Left lung (tissue), 10 donors: ENCODE measurements around the gene CTIF. TPM values are rescaled to one million over a fixed set of nuclear protein-coding genes. Genes with fewer than 3 reads are reported as not detected.

ENCODE experiments used
- ATAC-seq: fragments of 200-7000 bp; cut with Tn5 transposase; one replicate; pipeline ENCODE4 v1.9.1; 2020; ENCODE audit warnings: moderate library complexity
- DNase-seq, 4 donors: peaks; one replicate each; pipeline ENCODE4 v3.0.0-alpha.2; 2013 to 2020
- H3K27ac ChIP-seq, 2 donors: fragments of 200-600 bp; sonication (generic) in 1 of 2; one replicate each; pipeline versions ENCODE4 v1.5.0 to v1.8.0; 2020 to 2021
- H3K27me3 ChIP-seq, 2 donors: fragments of 200-600 bp; sonication (generic) in 1 of 2; one replicate each; pipeline versions ENCODE4 v1.5.0 to v1.8.0; 2020 to 2021
- H3K36me3 ChIP-seq, 2 donors: fragments of 200-600 bp; sonication (generic) in 1 of 2; one replicate each; pipeline versions ENCODE4 v1.5.0 to v1.8.0; 2020 to 2021
- H3K4me1 ChIP-seq, 2 donors: fragments of 200-600 bp; one replicate each; pipeline ENCODE4 v1.8.0; 2021
- H3K4me3 ChIP-seq, 2 donors: fragments of 200-600 bp; sonication (generic) in 1 of 2; one replicate each; pipeline versions ENCODE4 v1.5.0 to v1.8.0; 2020 to 2021; ENCODE audit warnings: mild to moderate bottlenecking in 1 of 2
- H3K9me3 ChIP-seq, 2 donors: fragments of 200-600 bp; sonication (generic) in 1 of 2; one replicate each; pipeline versions ENCODE4 v1.5.0 to v1.8.0; 2020 to 2021
- intact Hi-C, 2 donors: fragments of 100-400 bp; cut with DNase I; formaldehyde crosslinking; loops; one replicate each; pipeline versions ENCODE4 v1.11.2 to v1.14.2; 2022
- polyA plus RNA-seq, 6 donors: library from polyadenylated mRNA; unstranded; fragments of 120-200 nt; gene quantifications; one replicate each; pipeline ENCODE4 v1.2.1, GENCODE V29; 2013; ENCODE audit not compliant: insufficient read length in 6 of 6
- total RNA-seq, 2 donors: library from RNA; stranded (reverse); fragmentation: NEBNext Ultra II Directional; extraction: Animal tissue kit (Norgen Biotek cat#: 25700); gene quantifications; one replicate each; pipeline ENCODE4 v1.2.1, GENCODE V29; 2021
- TF ChIP-seq, protein P1 (sequence below), 2 donors: fragments of 200-600 bp; sonication (generic) in 1 of 2; IDR thresholded peaks; one replicate each; pipeline versions ENCODE4 v1.5.0 to v1.8.0; 2021; ENCODE audit warnings: antibody characterized with exemption in 2 of 2
- donor health status: DM: no; HTN: yes; CAD: no.
- donor health status: DM: no; HTN: no; CAD: no.

CTIF gene
- total and polyA plus RNA-seq, 8 donors = 24.9 to 46.1 (median 34.9) TPM

DNA sequence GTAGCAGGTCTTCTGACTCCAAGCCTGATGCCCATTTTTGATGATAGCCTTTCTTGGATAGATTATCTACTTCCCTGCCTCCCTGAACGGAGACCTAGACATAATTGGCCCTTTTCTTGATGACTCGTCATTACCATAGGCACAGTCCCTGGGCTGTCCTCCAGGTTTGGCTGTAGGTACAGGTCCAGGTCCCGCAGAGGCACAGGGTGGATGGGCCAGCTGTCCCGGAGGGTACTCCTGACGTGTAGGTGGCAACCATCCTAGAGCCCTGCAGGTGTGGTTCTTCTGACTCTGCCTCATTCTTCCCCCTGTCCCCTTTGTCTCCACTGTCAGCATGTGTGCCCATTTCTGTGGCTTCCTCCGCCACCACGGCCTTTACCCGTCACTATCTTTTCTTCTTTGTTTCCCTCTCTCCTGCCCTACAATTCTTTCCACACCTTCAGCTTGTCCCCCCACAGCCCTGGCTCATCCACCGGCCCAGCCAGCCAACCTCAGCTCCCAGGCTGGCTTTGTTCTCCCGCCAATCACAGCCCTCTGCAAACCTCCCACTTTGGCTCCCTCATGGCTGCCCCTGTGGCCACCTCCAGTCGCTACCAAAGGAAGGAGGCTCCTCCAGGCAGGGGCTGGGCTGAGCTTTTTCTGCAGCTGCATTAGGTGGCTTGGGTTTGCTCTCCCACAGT lies 309.1 kb downstream of the CTIF start:
- no peak for ATAC-seq
- H3K4me3 ChIP-seq = no peak overlapping the region
- intact Hi-C loops = no loop called here

DNA sequence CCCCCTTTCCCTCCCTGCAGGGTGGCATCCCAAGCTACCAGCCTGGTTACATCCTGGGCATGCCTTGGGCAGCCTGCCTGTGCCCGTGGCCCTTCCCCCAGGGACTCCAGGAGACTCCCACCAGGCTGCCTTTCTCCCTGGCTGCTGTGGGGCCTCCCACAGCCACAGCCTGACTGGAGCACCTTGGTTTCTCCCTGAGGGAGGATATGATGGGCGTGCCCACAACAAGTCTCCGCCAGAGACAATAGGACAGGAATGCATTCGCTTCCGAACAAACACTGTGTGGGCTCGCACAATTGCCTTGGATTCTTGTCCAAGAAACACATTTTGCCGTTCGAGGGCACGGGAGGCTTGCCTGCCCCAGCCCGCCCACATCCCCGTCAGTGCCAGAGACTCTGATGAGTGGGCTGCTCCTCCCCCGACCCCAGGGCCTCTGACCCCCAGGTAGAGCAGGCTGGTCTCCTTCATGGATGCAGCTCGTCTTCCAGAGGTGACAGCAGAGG lies 309.9 kb downstream of the CTIF start:
- Histone ChIP-seq H3K4me3 (no peak overlapping the region), H3K36me3 (no peaks in the 10 kb centered on the region), H3K9me3 (no peaks in the 10 kb centered on the region), H3K27me3 (no peaks in the 10 kb centered on the region), H3K4me1 (peaks cover 3 to 39% of the 10 kb centered on the region in 2 donors), H3K27ac (peak overlapping the region in 1 of 2 donors; percentile 38)
- intact Hi-C loops = no loop called here
- DNase-seq = no peak
- ATAC-seq = peak; percentile 11
- TF ChIP-seq, protein P1, sequence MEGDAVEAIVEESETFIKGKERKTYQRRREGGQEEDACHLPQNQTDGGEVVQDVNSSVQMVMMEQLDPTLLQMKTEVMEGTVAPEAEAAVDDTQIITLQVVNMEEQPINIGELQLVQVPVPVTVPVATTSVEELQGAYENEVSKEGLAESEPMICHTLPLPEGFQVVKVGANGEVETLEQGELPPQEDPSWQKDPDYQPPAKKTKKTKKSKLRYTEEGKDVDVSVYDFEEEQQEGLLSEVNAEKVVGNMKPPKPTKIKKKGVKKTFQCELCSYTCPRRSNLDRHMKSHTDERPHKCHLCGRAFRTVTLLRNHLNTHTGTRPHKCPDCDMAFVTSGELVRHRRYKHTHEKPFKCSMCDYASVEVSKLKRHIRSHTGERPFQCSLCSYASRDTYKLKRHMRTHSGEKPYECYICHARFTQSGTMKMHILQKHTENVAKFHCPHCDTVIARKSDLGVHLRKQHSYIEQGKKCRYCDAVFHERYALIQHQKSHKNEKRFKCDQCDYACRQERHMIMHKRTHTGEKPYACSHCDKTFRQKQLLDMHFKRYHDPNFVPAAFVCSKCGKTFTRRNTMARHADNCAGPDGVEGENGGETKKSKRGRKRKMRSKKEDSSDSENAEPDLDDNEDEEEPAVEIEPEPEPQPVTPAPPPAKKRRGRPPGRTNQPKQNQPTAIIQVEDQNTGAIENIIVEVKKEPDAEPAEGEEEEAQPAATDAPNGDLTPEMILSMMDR (IDR thresholded peaks at IDR 0.05) = no peak

More for the DNA sequence above, 309.1 kb downstream of the CTIF start:
- H3K27ac ChIP-seq = peak overlapping the region in 1 of 2 donors; percentile 38
- DNase-seq = no peak
- no peaks in the 10 kb centered on the region for H3K27me3 ChIP-seq
- no peaks in the 10 kb centered on the region for H3K9me3 ChIP-seq
- H3K36me3 ChIP-seq = no peaks in the 10 kb centered on the region
- TF ChIP-seq, protein P1 (IDR thresholded peaks at IDR 0.05) = no peak
- H3K4me1 ChIP-seq = peaks cover 3 to 47% of the 10 kb centered on the region in 2 donors

DNA sequence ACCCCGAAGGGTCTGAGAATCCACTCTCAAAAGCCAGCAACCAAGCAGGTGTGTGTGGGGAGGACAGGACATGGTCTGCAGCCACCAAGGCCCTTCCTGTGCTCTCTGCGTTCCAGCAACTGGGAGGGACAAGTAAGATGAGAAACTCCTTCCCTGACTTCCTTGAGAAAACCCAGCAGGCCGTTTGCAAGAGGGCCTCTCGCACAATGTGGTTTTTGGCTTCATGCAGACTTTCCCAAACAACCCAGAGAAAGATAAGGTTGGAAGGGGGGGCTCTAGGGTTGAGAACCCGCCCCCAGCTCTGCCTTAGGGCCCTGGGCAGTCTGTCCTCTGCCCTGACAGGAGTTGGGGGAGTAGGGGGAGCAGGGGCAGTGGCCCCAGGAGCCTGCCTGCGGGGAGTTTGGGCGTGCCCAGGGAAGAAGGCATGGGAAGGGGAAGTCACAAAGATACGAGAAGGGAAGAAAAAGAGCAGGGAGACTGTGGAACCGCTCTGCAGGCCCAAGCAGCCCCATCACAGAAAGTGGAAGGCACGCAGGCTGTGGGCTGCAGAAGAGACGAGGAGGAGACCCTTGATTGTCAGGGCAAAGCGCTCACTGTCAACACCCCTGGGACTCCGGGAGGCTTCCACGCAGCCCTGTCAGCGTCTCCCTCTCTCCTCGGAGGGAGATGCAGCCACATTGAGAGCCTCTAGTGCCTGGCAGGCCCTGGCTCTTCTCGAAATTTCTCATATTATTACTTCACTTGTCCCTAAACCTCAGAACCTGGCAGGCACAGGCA lies 312.2 kb downstream of the CTIF start:
- intact Hi-C loops = no loop called here
- peak in 1 of 4 donors; percentile 77 for DNase-seq
- peak; percentile 31 for ATAC-seq
- H3K27me3 ChIP-seq = no peaks in the 10 kb centered on the region
- H3K27ac ChIP-seq = peak overlapping the region; percentile 64 to 77
- no peaks in the 10 kb centered on the region for H3K36me3 ChIP-seq
- no peaks in the 10 kb centered on the region for H3K9me3 ChIP-seq
- peaks cover 3 to 36% of the 10 kb centered on the region in 2 donors for H3K4me1 ChIP-seq
- TF ChIP-seq, protein P1 (IDR thresholded peaks at IDR 0.05) = no peak
- no peak overlapping the region for H3K4me3 ChIP-seq

DNA sequence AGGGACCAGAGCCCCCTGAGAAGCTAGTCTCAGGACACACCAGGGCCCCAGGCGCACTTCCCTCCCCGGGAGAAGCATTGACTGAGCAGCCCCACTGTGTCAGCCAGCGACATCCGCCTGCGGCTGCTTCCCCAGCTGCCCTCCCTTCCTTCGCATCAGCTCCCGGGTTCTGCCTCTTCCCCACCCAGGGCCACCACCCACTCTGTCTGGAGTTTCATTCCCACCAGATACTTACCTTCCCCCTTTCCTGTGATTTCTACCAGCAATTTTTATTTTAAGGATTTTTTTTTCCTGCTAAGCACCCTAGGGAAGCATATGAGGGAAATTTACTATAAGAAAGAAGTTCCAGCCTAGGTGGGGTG lies 312.7 kb downstream of the CTIF start:
- DNase-seq = peak in 1 of 4 donors; percentile 78
- TF ChIP-seq, protein P1 (IDR thresholded peaks at IDR 0.05) = no peak
- intact Hi-C loops = no loop called here
- peak; percentile 64 for ATAC-seq
- H3K4me1 ChIP-seq = peaks cover 3 to 38% of the 10 kb centered on the region in 2 donors
- no peaks in the 10 kb centered on the region for H3K9me3 ChIP-seq
- H3K27ac ChIP-seq = peak overlapping the region; percentile 64 to 77
- no peaks in the 10 kb centered on the region for H3K27me3 ChIP-seq
- H3K4me3 ChIP-seq = no peak overlapping the region
- H3K36me3 ChIP-seq = no peaks in the 10 kb centered on the region

DNA sequence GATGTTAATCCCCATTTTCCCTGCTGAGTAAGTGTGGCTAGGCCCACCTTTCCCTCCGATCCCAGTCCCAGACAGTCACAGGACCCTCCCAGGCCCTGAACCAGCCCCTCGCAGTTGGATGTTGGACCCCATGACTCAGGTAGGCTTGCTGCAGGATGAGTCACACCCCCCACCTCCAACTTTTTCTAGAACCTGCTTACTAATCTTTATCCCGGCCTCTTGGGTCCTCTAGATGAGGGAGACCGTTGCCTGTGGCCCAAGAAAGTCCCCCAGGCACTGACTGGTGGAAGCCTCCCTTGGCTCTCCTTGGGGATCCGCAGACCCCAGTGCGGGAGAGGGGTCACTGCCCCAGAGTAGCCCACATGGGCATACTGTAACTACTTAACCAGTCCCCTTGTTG lies 313.5 kb downstream of the CTIF start:
- H3K4me3 ChIP-seq = no peak overlapping the region
- H3K27ac ChIP-seq = no peak overlapping the region
- intact Hi-C loops = no loop called here
- TF ChIP-seq, protein P1 (IDR thresholded peaks at IDR 0.05) = no peak
- ATAC-seq = no peak
- H3K9me3 ChIP-seq = no peaks in the 10 kb centered on the region
- no peaks in the 10 kb centered on the region for H3K27me3 ChIP-seq
- no peaks in the 10 kb centered on the region for H3K36me3 ChIP-seq
- H3K4me1 ChIP-seq = peaks cover 3 to 38% of the 10 kb centered on the region in 2 donors
- no peak for DNase-seq
